ENCODE data around the gene ILF2.
"Not testable (repeated sequence)": the region's sequence is repeated elsewhere in the genome, so short reads cannot be mapped to it uniquely, and the experiment has no call there.

ILF2 gene

GRCh38 chr1:153678519-153679336, 7.9 kb upstream of the ILF2 start, which contains the start of gene NPR1:
NPR1 (plus strand) TSS chr1:153678688; CDS start chr1:153679109, 421 bp downstream.
- no peak for FAIRE-seq

- FAIRE-seq = no peak
Observed at GRCh38 chr1:153677718-153678518, 7.1 kb upstream of the ILF2 start.

GRCh38 chr1:153673511-153673910, 2.7 kb upstream of the ILF2 start:
- FAIRE-seq = no peak

- FAIRE-seq = not testable (repeated sequence)
Observed at GRCh38 chr1:153671628-153672353, 998 bp upstream of the ILF2 start.

- no peak for FAIRE-seq
Observed at GRCh38 chr1:153670257-153670858, 435 bp downstream of the ILF2 start.

- FAIRE-seq = no peak
Observed at GRCh38 chr1:153669606-153670005, 1.2 kb downstream of the ILF2 start.

GRCh38 chr1:153668672-153669071, 2.1 kb downstream of the ILF2 start:
- not testable (repeated sequence) for FAIRE-seq

GRCh38 chr1:153667439-153667838, 3.4 kb downstream of the ILF2 start:
- FAIRE-seq = no peak

- no peak for FAIRE-seq
Observed at GRCh38 chr1:153663211-153663610, 7.6 kb downstream of the ILF2 start.

GRCh38 chr1:153662269-153662668, 8.5 kb downstream of the ILF2 start:
- FAIRE-seq = no peak

- FAIRE-seq = no peak
Observed at GRCh38 chr1:153661111-153661708, 9.6 kb downstream of the ILF2 start.

- FAIRE-seq = no peak
Observed at GRCh38 chr1:153659656-153660055, 11.1 kb downstream of the ILF2 start.

- no peak for FAIRE-seq
Observed at GRCh38 chr1:153659175-153659534, 11.6 kb downstream of the ILF2 start.

- no peak for FAIRE-seq
Observed at GRCh38 chr1:153658400-153659174, 12.2 kb downstream of the ILF2 start, which contains the start of gene SNAPIN. SNAPIN (plus strand) TSS chr1:153658703; CDS start chr1:153658744, 41 bp downstream.

- FAIRE-seq = no peak
Observed at GRCh38 chr1:153655333-153655732, 15.5 kb downstream of the ILF2 start.

- FAIRE-seq = no peak
Observed at GRCh38 chr1:153652805-153653500, 17.8 kb downstream of the ILF2 start.

GRCh38 chr1:153651771-153652170, 19.0 kb downstream of the ILF2 start:
- FAIRE-seq = no peak

GRCh38 chr1:153649863-153650235, 20.9 kb downstream of the ILF2 start:
- FAIRE-seq = no peak

- no peak for FAIRE-seq
Observed at GRCh38 chr1:153649137-153649862, 21.5 kb downstream of the ILF2 start.

- FAIRE-seq = no peak
Observed at GRCh38 chr1:153648000-153648643, 22.7 kb downstream of the ILF2 start.
